Bronchial epithelial cell (primary cell): ENCODE measurements around the gene ECSIT. TPM values are rescaled to one million over a fixed set of nuclear protein-coding genes. Genes with fewer than 3 reads are reported as not detected.
"Not testable (repeated sequence)": the region's sequence is repeated elsewhere in the genome, so short reads cannot be mapped to it uniquely, and the experiment has no call there.

ENCODE experiments used
- DNase-seq: peaks from one replicate; pipeline ENCODE4 v3.0.0-alpha.2; 2010; ENCODE audit warnings: low read depth
- FAIRE-seq: peaks from 2 replicates; lab custom pipeline; 2011; peaks lifted over from hg19 to GRCh38; lab: Jason Lieb, UNC
- H3K27me3 ChIP-seq: 2 replicates; pipeline ENCODE4 v1.5.1; 2011; ENCODE audit warnings: low read length; ENCODE audit not compliant: control insufficient read depth, insufficient read depth
- H3K36me3 ChIP-seq: 2 replicates; pipeline ENCODE4 v1.5.1; 2011; ENCODE audit warnings: low read length; ENCODE audit not compliant: control insufficient read depth, insufficient read depth
- H3K4me3 ChIP-seq: 2 replicates; pipeline ENCODE4 v1.5.1; 2011; ENCODE audit warnings: mild to moderate bottlenecking, low read depth, low read length, control low read depth
- CTCF ChIP-seq: IDR thresholded peaks from 2 replicates; pipeline ENCODE4 v1.5.1; 2011; ENCODE audit warnings: mild to moderate bottlenecking, moderate library complexity, low read length, control low read depth, inconsistent platforms; ENCODE audit not compliant: insufficient read depth, severe bottlenecking
- total RNA-seq: library from RNA; depleted of rRNA; stranded (reverse); fragments of >200 nt; gene quantifications from 2 replicates; pipeline ENCODE4 v1.2.1, GENCODE V29; 2014

The ECSIT gene
- total RNA-seq, 1 donor from 2014 or later, result 57.4 TPM

- no peak overlapping the region for H3K4me3 ChIP-seq
Observed at GRCh38 chr19:11479090-11479897, 49.6 kb downstream of the ECSIT start.

GRCh38 chr19:11478167-11479089 lies 50.5 kb downstream of the ECSIT start:
- FAIRE-seq (no peak), DNase-seq (no peak)
- H3K36me3 ChIP-seq, result no peaks in the 10 kb centered on the region
- TF ChIP-seq CTCF, result no peak
- H3K27me3 ChIP-seq, result peaks cover 15% of the 10 kb centered on the region
- no peak overlapping the region for H3K4me3 ChIP-seq

More at GRCh38 chr19:11479090-11479897, 49.6 kb downstream of the ECSIT start:
- FAIRE-seq (no peak), DNase-seq (no peak)
- H3K27me3 ChIP-seq, result peaks cover 15% of the 10 kb centered on the region
- no peaks in the 10 kb centered on the region for H3K36me3 ChIP-seq
- TF ChIP-seq CTCF, result no peak

GRCh38 chr19:11475861-11476260 lies 53.1 kb downstream of the ECSIT start:
- FAIRE-seq, result no peak

GRCh38 chr19:11475343-11475742 lies 53.6 kb downstream of the ECSIT start:
- H3K27me3 ChIP-seq, H3K4me3 ChIP-seq, FAIRE-seq, H3K36me3 ChIP-seq: not testable (repeated sequence)
- DNase-seq, result peak; percentile 6

More at GRCh38 chr19:11475861-11476260, 53.1 kb downstream of the ECSIT start:
- H3K27me3 ChIP-seq, result peaks cover 3% of the 10 kb centered on the region
- H3K4me3 ChIP-seq, result no peak overlapping the region
- TF ChIP-seq CTCF, result no peak
- H3K36me3 ChIP-seq, result no peaks in the 10 kb centered on the region
- DNase-seq, result no peak

GRCh38 chr19:11473725-11474124 lies 55.2 kb downstream of the ECSIT start:
- no peak for TF ChIP-seq CTCF
- no peaks in the 10 kb centered on the region for H3K27me3 ChIP-seq
- DNase-seq (no peak), FAIRE-seq (no peak)
- no peak overlapping the region for H3K4me3 ChIP-seq
- H3K36me3 ChIP-seq, result no peaks in the 10 kb centered on the region

GRCh38 chr19:11468266-11468845 lies 60.6 kb downstream of the ECSIT start:
- H3K27me3 ChIP-seq, H3K4me3 ChIP-seq, FAIRE-seq, H3K36me3 ChIP-seq: not testable (repeated sequence)
- peak; percentile 4 for DNase-seq
